Liver (tissue), 9 donors: ENCODE measurements around the gene TAB2. TPM values are rescaled to one million over a fixed set of nuclear protein-coding genes. Genes with fewer than 3 reads are reported as not detected.

Experiments
- DNase-seq: peaks from one replicate; pipeline ENCODE4 v3.0.0-alpha.2; 2017; ENCODE audit warnings: low spot score
- H3K27ac ChIP-seq, 2 donors: one replicate each; pipeline ENCODE4 v1.7.0; 2013; ENCODE audit warnings: inconsistent platforms in 2 of 2, low read length in 2 of 2, control low read depth in 1 of 2, low read depth in 1 of 2, mild to moderate bottlenecking in 1 of 2
- H3K27me3 ChIP-seq, 4 donors: one replicate each; pipeline versions ENCODE4 v1.6.1 to v1.7.0; 2013; ENCODE audit warnings: low read length in 3 of 4, inconsistent platforms in 1 of 4, mild to moderate bottlenecking in 1 of 4, moderate library complexity in 1 of 4; ENCODE audit not compliant: control insufficient read depth in 4 of 4, insufficient read depth in 4 of 4
- H3K36me3 ChIP-seq, 4 donors: one replicate each; pipeline versions ENCODE4 v1.6.1 to v1.7.0; 2013; ENCODE audit warnings: low read length in 3 of 4, mild to moderate bottlenecking in 3 of 4, low read depth in 1 of 4, moderate library complexity in 1 of 4; ENCODE audit not compliant: control insufficient read depth in 4 of 4, insufficient read depth in 3 of 4
- H3K4me1 ChIP-seq, 4 donors: one replicate each; pipeline versions ENCODE4 v1.6.1 to v1.7.0; 2013; ENCODE audit warnings: low read length in 3 of 4, mild to moderate bottlenecking in 3 of 4, moderate library complexity in 1 of 4; ENCODE audit not compliant: control insufficient read depth in 4 of 4, insufficient read depth in 4 of 4
- H3K4me3 ChIP-seq, 3 donors: one replicate each; pipeline versions ENCODE4 v1.6.1 to v1.7.0; 2013; ENCODE audit warnings: low read length in 3 of 3, control low read depth in 1 of 3, low read depth in 1 of 3, mild to moderate bottlenecking in 1 of 3
- H3K9ac ChIP-seq, 2 donors: one replicate each; pipeline ENCODE4 v1.7.0; 2013; ENCODE audit warnings: low read length in 2 of 2, mild to moderate bottlenecking in 2 of 2, moderate library complexity in 2 of 2, control low read depth in 1 of 2, low read depth in 1 of 2
- H3K9me3 ChIP-seq, 4 donors: one replicate each; pipeline versions ENCODE4 v1.6.1 to v1.7.0; 2013; ENCODE audit warnings: low read length in 3 of 4; ENCODE audit not compliant: control insufficient read depth in 4 of 4
- ATF3 ChIP-seq: IDR thresholded peaks from 2 replicates; pipeline ENCODE4 v1.6.1; 2016; ENCODE audit warnings: antibody characterized with exemption
- FOXA1 ChIP-seq: IDR thresholded peaks from 2 replicates; pipeline ENCODE4 v1.6.1; 2016; ENCODE audit warnings: antibody characterized with exemption
- FOXA2 ChIP-seq: IDR thresholded peaks from 2 replicates; pipeline ENCODE4 v1.6.1; 2016; ENCODE audit warnings: antibody characterized with exemption
- GABPA ChIP-seq, 2 donors: IDR thresholded peaks in 1 of 2; conservative IDR thresholded peaks in 1 of 2; 2 replicates each; pipeline ENCODE4 v1.6.1; 2016; ENCODE audit warnings: antibody characterized with exemption in 2 of 2, mild to moderate bottlenecking in 1 of 2, moderate library complexity in 1 of 2
- HNF4A ChIP-seq, 2 donors: conservative IDR thresholded peaks; 2 replicates each; pipeline ENCODE4 v1.6.1; 2016; ENCODE audit warnings: antibody characterized with exemption in 2 of 2, mild to moderate bottlenecking in 2 of 2
- HNF4G ChIP-seq: IDR thresholded peaks from 2 replicates; pipeline ENCODE4 v1.6.1; 2016; ENCODE audit warnings: antibody characterized with exemption
- JUND ChIP-seq, 2 donors: IDR thresholded peaks; 2 replicates each; pipeline ENCODE4 v1.6.1; 2016; ENCODE audit warnings: antibody characterized with exemption in 2 of 2
- NR2F2 ChIP-seq: IDR thresholded peaks from 2 replicates; pipeline ENCODE4 v1.6.1; 2016; ENCODE audit warnings: antibody characterized with exemption
- RAD21 ChIP-seq, 2 donors: IDR thresholded peaks; 2 replicates each; pipeline ENCODE4 v1.6.1; 2016; ENCODE audit warnings: antibody characterized with exemption in 2 of 2, mild to moderate bottlenecking in 2 of 2
- REST ChIP-seq: IDR thresholded peaks from 2 replicates; pipeline ENCODE4 v1.6.1; 2016; ENCODE audit warnings: antibody characterized with exemption, mild to moderate bottlenecking
- RXRA ChIP-seq, 2 donors: IDR thresholded peaks; 2 replicates each; pipeline ENCODE4 v1.6.1; 2017 to 2018; ENCODE audit warnings: antibody characterized with exemption in 2 of 2, mild to moderate bottlenecking in 1 of 2
- SP1 ChIP-seq: IDR thresholded peaks from 2 replicates; pipeline ENCODE4 v1.6.1; 2018; ENCODE audit warnings: antibody characterized with exemption, mild to moderate bottlenecking
- TAF1 ChIP-seq: conservative IDR thresholded peaks from 2 replicates; pipeline ENCODE4 v1.6.1; 2016; ENCODE audit warnings: antibody characterized with exemption, mild to moderate bottlenecking
- YY1 ChIP-seq: IDR thresholded peaks from 2 replicates; pipeline ENCODE4 v1.6.1; 2016; ENCODE audit warnings: antibody characterized with exemption, mild to moderate bottlenecking
- WGBS: extraction: QIAGEN DNeasy Blood & Tissue Kit; methylation state at CpG from one replicate; pipeline ENCODE4 v1.1.7; 2013; 5-methylcytosine and 5-hydroxymethylcytosine counted together
- polyA plus RNA-seq, 2 donors: library from polyadenylated mRNA; stranded (reverse) in 1 of 2; unstranded in 1 of 2; fragments of 200-250 nt in 1 of 2; fragments of >200 nt in 1 of 2; fragmentation: Nextera tagmentation in 1 of 2; extraction: Ambion mirVana in 1 of 2; gene quantifications; one replicate each; pipeline versions ENCODE4 v1.2.1 to v1.2.3, GENCODE V29; 2013 to 2015
- total RNA-seq, 2 donors: library from RNA; depleted of rRNA; stranded (reverse); fragments of >200 nt; gene quantifications; one replicate each; pipeline ENCODE4 v1.2.3, GENCODE V29; 2014
- TF ChIP-seq, protein P1 (sequence below): IDR thresholded peaks from 2 replicates; pipeline ENCODE4 v1.6.1; 2016; ENCODE audit warnings: antibody characterized with exemption
- TF ChIP-seq, protein P2 (sequence below): fragments of 150-350 bp; IDR thresholded peaks from 2 replicates; pipeline ENCODE4 v1.5.1; 2017; ENCODE audit warnings: improper control_type of control experiment, low read depth, low read length; ENCODE audit not compliant: missing input control
- TF ChIP-seq, protein P3 (sequence below): IDR thresholded peaks from 2 replicates; pipeline ENCODE4 v1.6.1; 2016; ENCODE audit warnings: antibody characterized with exemption
- donor health status: healthy.
- donor health status: healthy.
- donor health status: healthy.
- donor health status: healthy.
- donor health status: healthy.

The TAB2 gene
- total and polyA plus RNA-seq, 4 donors = 10.5 to 25.6 (median 18.0) TPM

DNA sequence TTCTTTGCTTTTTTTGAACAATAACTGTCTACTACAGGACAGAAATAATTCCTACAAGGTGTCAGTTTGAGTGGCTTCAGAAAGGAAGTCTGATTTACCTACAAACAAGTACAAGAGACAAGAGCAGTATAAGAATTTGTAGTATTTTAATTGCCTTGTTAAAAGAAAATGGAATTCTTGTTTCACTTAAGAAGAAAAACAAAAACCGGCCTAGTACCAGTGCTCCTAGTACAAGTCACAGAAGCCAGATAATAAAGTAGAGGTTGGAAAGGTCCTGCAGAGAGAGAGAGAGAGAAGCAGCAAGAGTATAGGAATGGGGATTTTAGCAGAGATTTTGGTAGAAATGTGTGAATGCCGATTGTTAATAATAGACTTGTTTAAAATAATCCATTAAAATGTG, 6.4 kb downstream of the TAB2 start:
- Histone ChIP-seq H3K4me3 (no peak overlapping the region), H3K27ac (no peak overlapping the region), H3K9me3 (no peaks in the 10 kb centered on the region), H3K4me1 (peaks cover 8 to 36% (median 25%) of the 10 kb centered on the region in 4 donors), H3K9ac (no peak overlapping the region), H3K27me3 (no peaks in the 10 kb centered on the region), H3K36me3 (no peaks in the 10 kb centered on the region)
- no peak for DNase-seq
- no peak for TF ChIP-seq HNF4A (conservative IDR thresholded peaks at IDR 0.05)
- TF ChIP-seq RXRA (IDR thresholded peaks at IDR 0.05) = no peak
- TF ChIP-seq SP1 = no peak
- no peak for TF ChIP-seq FOXA1
- TF ChIP-seq, protein P1, sequence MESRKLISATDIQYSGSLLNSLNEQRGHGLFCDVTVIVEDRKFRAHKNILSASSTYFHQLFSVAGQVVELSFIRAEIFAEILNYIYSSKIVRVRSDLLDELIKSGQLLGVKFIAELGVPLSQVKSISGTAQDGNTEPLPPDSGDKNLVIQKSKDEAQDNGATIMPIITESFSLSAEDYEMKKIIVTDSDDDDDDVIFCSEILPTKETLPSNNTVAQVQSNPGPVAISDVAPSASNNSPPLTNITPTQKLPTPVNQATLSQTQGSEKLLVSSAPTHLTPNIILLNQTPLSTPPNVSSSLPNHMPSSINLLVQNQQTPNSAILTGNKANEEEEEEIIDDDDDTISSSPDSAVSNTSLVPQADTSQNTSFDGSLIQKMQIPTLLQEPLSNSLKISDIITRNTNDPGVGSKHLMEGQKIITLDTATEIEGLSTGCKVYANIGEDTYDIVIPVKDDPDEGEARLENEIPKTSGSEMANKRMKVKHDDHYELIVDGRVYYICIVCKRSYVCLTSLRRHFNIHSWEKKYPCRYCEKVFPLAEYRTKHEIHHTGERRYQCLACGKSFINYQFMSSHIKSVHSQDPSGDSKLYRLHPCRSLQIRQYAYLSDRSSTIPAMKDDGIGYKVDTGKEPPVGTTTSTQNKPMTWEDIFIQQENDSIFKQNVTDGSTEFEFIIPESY = no peak
- TF ChIP-seq YY1 = no peak
- no peak for TF ChIP-seq RAD21 (IDR thresholded peaks at IDR 0.05)
- TF ChIP-seq, protein P2, sequence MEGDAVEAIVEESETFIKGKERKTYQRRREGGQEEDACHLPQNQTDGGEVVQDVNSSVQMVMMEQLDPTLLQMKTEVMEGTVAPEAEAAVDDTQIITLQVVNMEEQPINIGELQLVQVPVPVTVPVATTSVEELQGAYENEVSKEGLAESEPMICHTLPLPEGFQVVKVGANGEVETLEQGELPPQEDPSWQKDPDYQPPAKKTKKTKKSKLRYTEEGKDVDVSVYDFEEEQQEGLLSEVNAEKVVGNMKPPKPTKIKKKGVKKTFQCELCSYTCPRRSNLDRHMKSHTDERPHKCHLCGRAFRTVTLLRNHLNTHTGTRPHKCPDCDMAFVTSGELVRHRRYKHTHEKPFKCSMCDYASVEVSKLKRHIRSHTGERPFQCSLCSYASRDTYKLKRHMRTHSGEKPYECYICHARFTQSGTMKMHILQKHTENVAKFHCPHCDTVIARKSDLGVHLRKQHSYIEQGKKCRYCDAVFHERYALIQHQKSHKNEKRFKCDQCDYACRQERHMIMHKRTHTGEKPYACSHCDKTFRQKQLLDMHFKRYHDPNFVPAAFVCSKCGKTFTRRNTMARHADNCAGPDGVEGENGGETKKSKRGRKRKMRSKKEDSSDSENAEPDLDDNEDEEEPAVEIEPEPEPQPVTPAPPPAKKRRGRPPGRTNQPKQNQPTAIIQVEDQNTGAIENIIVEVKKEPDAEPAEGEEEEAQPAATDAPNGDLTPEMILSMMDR = no peak
- TF ChIP-seq JUND (IDR thresholded peaks at IDR 0.05) = no peak
- TF ChIP-seq HNF4G = no peak
- TF ChIP-seq FOXA2 = no peak
- no peak for TF ChIP-seq GABPA (IDR thresholded peaks at IDR 0.05 in 1 of 2, conservative IDR thresholded peaks at IDR 0.05 in 1 of 2)
- TF ChIP-seq, protein P3, sequence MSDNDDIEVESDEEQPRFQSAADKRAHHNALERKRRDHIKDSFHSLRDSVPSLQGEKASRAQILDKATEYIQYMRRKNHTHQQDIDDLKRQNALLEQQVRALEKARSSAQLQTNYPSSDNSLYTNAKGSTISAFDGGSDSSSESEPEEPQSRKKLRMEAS = no peak
- no peak for TF ChIP-seq NR2F2
- no peak for TF ChIP-seq ATF3
- TF ChIP-seq REST = no peak
- 60% methylated on average over 2 of the region's 2 CpGs for WGBS

GRCh38 chr6:149324428-149324827, 6.9 kb downstream of the TAB2 start:
- Histone ChIP-seq H3K4me3 (no peak overlapping the region), H3K4me1 (peaks cover 9 to 32% (median 25%) of the 10 kb centered on the region in 4 donors), H3K27ac (no peak overlapping the region), H3K9ac (no peak overlapping the region), H3K9me3 (no peaks in the 10 kb centered on the region), H3K27me3 (no peaks in the 10 kb centered on the region), H3K36me3 (no peaks in the 10 kb centered on the region)
- DNase-seq = no peak
- no peak for TF ChIP-seq RAD21 (IDR thresholded peaks at IDR 0.05)
- TF ChIP-seq TAF1 = no peak
- TF ChIP-seq HNF4G = no peak
- TF ChIP-seq SP1 = no peak
- TF ChIP-seq, protein P2 = no peak
